ENCODE data around the gene ZBED6. TPM values are rescaled to one million over a fixed set of nuclear protein-coding genes. Genes with fewer than 3 reads are reported as not detected.

ZBED6 gene
- total RNA-seq, 1 donor from 2014 or later = 60.4 TPM

DNA sequence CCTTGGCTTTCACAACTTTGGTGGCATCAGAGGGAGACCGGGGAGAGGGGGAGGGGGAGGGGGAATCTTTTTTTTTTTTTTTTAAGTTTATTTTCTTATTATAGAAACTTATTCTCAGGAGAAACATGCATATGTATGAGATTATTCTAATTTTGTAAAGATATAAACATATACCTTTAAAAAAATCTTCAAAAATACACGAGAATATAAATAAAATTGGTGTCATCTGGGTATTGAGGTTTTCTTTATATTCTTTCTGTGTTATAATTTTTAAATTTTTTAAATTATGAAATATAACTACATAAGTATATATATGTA is 47.1 kb downstream of the ZBED6 start:
- Mint-ChIP-seq H3K4me1 (peaks cover 15% of the 10 kb centered on the region), H3K36me3 (peaks cover 64% of the 10 kb centered on the region), H3K27ac (no peak overlapping the region), H3K9me3 (no peaks in the 10 kb centered on the region), H3K4me3 (no peak overlapping the region), H3K27me3 (ENCODE audit: low read depth) (no peaks in the 10 kb centered on the region)
- TF ChIP-seq, protein P1, sequence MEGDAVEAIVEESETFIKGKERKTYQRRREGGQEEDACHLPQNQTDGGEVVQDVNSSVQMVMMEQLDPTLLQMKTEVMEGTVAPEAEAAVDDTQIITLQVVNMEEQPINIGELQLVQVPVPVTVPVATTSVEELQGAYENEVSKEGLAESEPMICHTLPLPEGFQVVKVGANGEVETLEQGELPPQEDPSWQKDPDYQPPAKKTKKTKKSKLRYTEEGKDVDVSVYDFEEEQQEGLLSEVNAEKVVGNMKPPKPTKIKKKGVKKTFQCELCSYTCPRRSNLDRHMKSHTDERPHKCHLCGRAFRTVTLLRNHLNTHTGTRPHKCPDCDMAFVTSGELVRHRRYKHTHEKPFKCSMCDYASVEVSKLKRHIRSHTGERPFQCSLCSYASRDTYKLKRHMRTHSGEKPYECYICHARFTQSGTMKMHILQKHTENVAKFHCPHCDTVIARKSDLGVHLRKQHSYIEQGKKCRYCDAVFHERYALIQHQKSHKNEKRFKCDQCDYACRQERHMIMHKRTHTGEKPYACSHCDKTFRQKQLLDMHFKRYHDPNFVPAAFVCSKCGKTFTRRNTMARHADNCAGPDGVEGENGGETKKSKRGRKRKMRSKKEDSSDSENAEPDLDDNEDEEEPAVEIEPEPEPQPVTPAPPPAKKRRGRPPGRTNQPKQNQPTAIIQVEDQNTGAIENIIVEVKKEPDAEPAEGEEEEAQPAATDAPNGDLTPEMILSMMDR (IDR thresholded peaks at IDR 0.05; ENCODE audit: unreplicated experiment) = no peak
- DNase-seq (ENCODE audit: low spot score in 2 of 2, unreplicated experiment in 2 of 2) = no peak

DNA sequence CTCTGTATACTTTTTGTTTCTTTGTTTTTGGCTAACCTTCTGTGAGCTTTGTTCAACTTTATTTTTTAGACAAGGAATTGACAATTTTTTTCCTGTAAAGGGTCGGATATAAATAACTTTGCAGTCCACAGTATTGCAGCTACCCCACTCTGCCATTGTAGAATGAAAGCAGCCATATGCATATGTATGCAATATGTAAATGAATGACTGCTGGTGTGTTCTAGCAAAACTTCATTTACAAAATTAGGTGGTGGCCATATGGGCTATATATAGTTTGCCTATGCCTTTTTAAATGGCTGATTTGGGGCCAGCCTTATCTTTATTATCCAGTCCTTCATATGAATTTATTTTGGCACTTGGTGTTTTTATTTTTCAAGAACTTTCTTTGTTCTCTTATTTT is 48.0 kb downstream of the ZBED6 start:
- Mint-ChIP-seq H3K4me1 (peaks cover 11% of the 10 kb centered on the region), H3K9me3 (no peaks in the 10 kb centered on the region), H3K4me3 (no peak overlapping the region), H3K27ac (no peak overlapping the region), H3K27me3 (ENCODE audit: low read depth) (no peaks in the 10 kb centered on the region), H3K36me3 (peaks cover 59% of the 10 kb centered on the region)
- TF ChIP-seq, protein P1 (IDR thresholded peaks at IDR 0.05; ENCODE audit: unreplicated experiment) = no peak
- no peak for DNase-seq (ENCODE audit: low spot score in 2 of 2, unreplicated experiment in 2 of 2)

Other genes with a start within 250 kb of the ZBED6 start
- gene ATP2B4, start 168.8 kb upstream of the ZBED6 start, total RNA-seq = 234 to 238 TPM (median 237 TPM) in 3 replicates
- gene LAX1, start 30.4 kb upstream of the ZBED6 start, total RNA-seq = 0.07 TPM in 1 of 3 replicates, not detected in the others
- 105 to 113 TPM (median 111 TPM) in 3 replicates for gene ZC3H11A, start within 50 bp of the ZBED6 start, total RNA-seq
- gene SNRPE, start 66.0 kb downstream of the ZBED6 start, total RNA-seq = 185 to 188 TPM (median 186 TPM) in 3 replicates

Data from mesothelial cell of epicardium (in vitro differentiated cells).